ENCODE measurements around the gene ZDHHC24. TPM values are rescaled to one million over a fixed set of nuclear protein-coding genes. Genes with fewer than 3 reads are reported as not detected.
"Not testable (repeated sequence)": the region's sequence is repeated elsewhere in the genome, so short reads cannot be mapped to it uniquely, and the experiment has no call there.

ZDHHC24 gene
- total RNA-seq, 1 experiment from 2014 or later = 19.4 TPM

GRCh38 chr11:66589996-66590675 is 44.3 kb upstream of the ZDHHC24 start:
- H3K27me3 ChIP-seq (ENCODE audit: insufficient read depth, low read depth) = 0 out of 2 replicates have a peak, but pooled peaks cover 5% of the 10 kb centered on the region
- no peak for DNase-seq
- H3K4me3 ChIP-seq = no peak overlapping the region
- H3K27ac ChIP-seq = no peak overlapping the region
- H3F3A ChIP-seq (ENCODE audit: insufficient read depth, low read depth) = peaks cover 12% of the 10 kb centered on the region
- peaks cover 18% of the 10 kb centered on the region for H3K79me2 ChIP-seq (ENCODE audit: low read depth)
- H3K36me3 ChIP-seq (ENCODE audit: low read depth) = no peaks in the 10 kb centered on the region
- peaks cover 16% of the 10 kb centered on the region for H3K4me1 ChIP-seq (replicated peaks; ENCODE audit: insufficient read depth)
- BruUV-seq (replicated peaks) = no TSS peak
- H2AFZ ChIP-seq = no peak overlapping the region
- intact Hi-C loops (cut with micrococcal nuclease; ENCODE audit: unreplicated experiment) = no loop called here
- no peak overlapping the region for H3K4me2 ChIP-seq
- ChIA-PET CTCF (no interaction called here), POLR2A (ENCODE audit: unreplicated experiment) (no interaction called here)
- H4K20me1 ChIP-seq (ENCODE audit: insufficient read depth) = no peaks in the 10 kb centered on the region
- H3K9me3 ChIP-seq (ENCODE audit: insufficient read depth, low read depth) = no peaks in the 10 kb centered on the region
- no peaks in the 10 kb centered on the region for H3K9me2 ChIP-seq (ENCODE audit: insufficient read depth)
- TF ChIP-seq EZH2 (IDR thresholded peaks at IDR 0.05; ENCODE audit: low read depth) = no peak
- TF ChIP-seq CTCF (conservative IDR thresholded peaks at IDR 0.05) = no peak

- H3K9me3 ChIP-seq (ENCODE audit: insufficient read depth, low read depth); H3K9me2 ChIP-seq (ENCODE audit: insufficient read depth); POLR2A ChIA-PET (ENCODE audit: unreplicated experiment); H3K27ac ChIP-seq; H4K20me1 ChIP-seq (ENCODE audit: insufficient read depth); H2AFZ ChIP-seq; BruUV-seq (replicated peaks); H3K4me3 ChIP-seq; DNase-seq; intact Hi-C loops (cut with micrococcal nuclease; ENCODE audit: unreplicated experiment); H3K36me3 ChIP-seq (ENCODE audit: low read depth); H3K4me2 ChIP-seq; CTCF ChIA-PET: not testable (repeated sequence)
- H3F3A ChIP-seq (ENCODE audit: insufficient read depth, low read depth) = peaks cover 12% of the 10 kb centered on the region
- H3K79me2 ChIP-seq (ENCODE audit: low read depth) = peaks cover 12% of the 10 kb centered on the region
- peaks cover 15% of the 10 kb centered on the region for H3K4me1 ChIP-seq (replicated peaks; ENCODE audit: insufficient read depth)
- H3K27me3 ChIP-seq (ENCODE audit: insufficient read depth, low read depth) = 0 out of 2 replicates have a peak, but pooled peaks cover 12% of the 10 kb centered on the region
These were observed 43.5 kb upstream of the ZDHHC24 start for GRCh38 chr11:66589315-66589714.

GRCh38 chr11:66586136-66586535 is 40.3 kb upstream of the ZDHHC24 start:
- ChIA-PET CTCF (no interaction called here), POLR2A (ENCODE audit: unreplicated experiment) (interaction anchor here (0.6 kb wide), 2 partner anchors 101 to 214 kb away, joined by 3 to 6 read pairs; no protein-coding TSS in a partner anchor)
- BruUV-seq (replicated peaks) = no TSS peak
- H4K20me1 ChIP-seq (ENCODE audit: insufficient read depth) = no peaks in the 10 kb centered on the region
- no peaks in the 10 kb centered on the region for H3K9me2 ChIP-seq (ENCODE audit: insufficient read depth)
- no peaks in the 10 kb centered on the region for H3K79me2 ChIP-seq (ENCODE audit: low read depth)
- H3F3A ChIP-seq (ENCODE audit: insufficient read depth, low read depth) = peaks cover 6% of the 10 kb centered on the region
- no peaks in the 10 kb centered on the region for H3K36me3 ChIP-seq (ENCODE audit: low read depth)
- no peak overlapping the region for H3K4me3 ChIP-seq
- no peak for DNase-seq
- H3K4me2 ChIP-seq = no peak overlapping the region
- 0 out of 2 replicates have a peak, but pooled peaks cover 15% of the 10 kb centered on the region for H3K27me3 ChIP-seq (ENCODE audit: insufficient read depth, low read depth)
- peaks cover 16% of the 10 kb centered on the region; the same call in 1 of the 2 replicates for H3K9me3 ChIP-seq (ENCODE audit: insufficient read depth, low read depth)
- no peak overlapping the region for H3K27ac ChIP-seq
- H2AFZ ChIP-seq = no peak overlapping the region
- H3K4me1 ChIP-seq (replicated peaks; ENCODE audit: insufficient read depth) = no peaks in the 10 kb centered on the region
- intact Hi-C loops (cut with micrococcal nuclease; ENCODE audit: unreplicated experiment) = no loop called here
- TF ChIP-seq EZH2 (IDR thresholded peaks at IDR 0.05; ENCODE audit: low read depth) (no peak), CTCF (conservative IDR thresholded peaks at IDR 0.05) (no peak)

- POLR2A ChIA-PET (ENCODE audit: unreplicated experiment) = interaction anchor here (0.6 kb wide), 1 partner anchor 213 kb away, joined by 3 read pairs; no protein-coding TSS in a partner anchor
- H3K36me3 ChIP-seq (ENCODE audit: low read depth); H2AFZ ChIP-seq; H3K27ac ChIP-seq; H3K4me2 ChIP-seq; H3K4me1 ChIP-seq (replicated peaks; ENCODE audit: insufficient read depth); intact Hi-C loops (cut with micrococcal nuclease; ENCODE audit: unreplicated experiment); H4K20me1 ChIP-seq (ENCODE audit: insufficient read depth); H3K9me2 ChIP-seq (ENCODE audit: insufficient read depth); DNase-seq; H3K4me3 ChIP-seq; H3K79me2 ChIP-seq (ENCODE audit: low read depth); BruUV-seq (replicated peaks); H3F3A ChIP-seq (ENCODE audit: insufficient read depth, low read depth); CTCF ChIA-PET: not testable (repeated sequence)
- peaks cover 16% of the 10 kb centered on the region; the same call in 1 of the 2 replicates for H3K9me3 ChIP-seq (ENCODE audit: insufficient read depth, low read depth)
- H3K27me3 ChIP-seq (ENCODE audit: insufficient read depth, low read depth) = peaks cover 15% of the 10 kb centered on the region; the same call in 1 of the 2 replicates
These were observed 39.6 kb upstream of the ZDHHC24 start for GRCh38 chr11:66585447-66585846.

- intact Hi-C loops (cut with micrococcal nuclease; ENCODE audit: unreplicated experiment); BruUV-seq (replicated peaks); H3F3A ChIP-seq (ENCODE audit: insufficient read depth, low read depth); H3K4me3 ChIP-seq; H3K4me2 ChIP-seq; H2AFZ ChIP-seq; DNase-seq; H4K20me1 ChIP-seq (ENCODE audit: insufficient read depth); POLR2A ChIA-PET (ENCODE audit: unreplicated experiment); H3K36me3 ChIP-seq (ENCODE audit: low read depth); H3K27ac ChIP-seq; H3K4me1 ChIP-seq (replicated peaks; ENCODE audit: insufficient read depth); CTCF ChIA-PET; H3K79me2 ChIP-seq (ENCODE audit: low read depth); H3K9me2 ChIP-seq (ENCODE audit: insufficient read depth): not testable (repeated sequence)
- H3K27me3 ChIP-seq (ENCODE audit: insufficient read depth, low read depth) = peaks cover 34% of the 10 kb centered on the region
- peaks cover 16% of the 10 kb centered on the region; the same call in 1 of the 2 replicates for H3K9me3 ChIP-seq (ENCODE audit: insufficient read depth, low read depth)
These were observed 36.8 kb upstream of the ZDHHC24 start for GRCh38 chr11:66582565-66583147.
